Body of pancreas (tissue), 4 donors: Measurements from ENCODE around the gene MTFR2.

Source experiments
- CTCF ChIP-seq, 7 experiments: fragments of 450-650 bp in 4 of 7; fragments of 200-600 bp in 3 of 7; sonication (generic) in 3 of 7; IDR thresholded peaks; one replicate each; pipeline ENCODE4 v1.5.1; 2016 to 2019; ENCODE audit warnings: antibody characterized with exemption in 7 of 7
- POLR2A ChIP-seq, 3 donors: fragments of 450-650 bp; IDR thresholded peaks; one replicate each; pipeline ENCODE4 v1.6.1; 2016; ENCODE audit warnings: antibody characterized with exemption in 3 of 3, mild to moderate bottlenecking in 2 of 3

- TF ChIP-seq CTCF (IDR thresholded peaks at IDR 0.05), result peak in 2 of 7 experiments; percentile 1 to 5
- TF ChIP-seq POLR2A (IDR thresholded peaks at IDR 0.05), result peak; percentile 99 to 100 (median 100)
Measured at GRCh38 chr6:136289579-136290409, 39.7 kb upstream of the MTFR2 start, which contains the start of gene BCLAF1.
